Measurements from ENCODE around the gene ADH7.
"Not testable (repeated sequence)": the region's sequence is repeated elsewhere in the genome, so short reads cannot be mapped to it uniquely, and the experiment has no call there.

ADH7 gene

GRCh38 chr4:99447513-99447912 is 12.4 kb upstream of the ADH7 start:
- H3K9me3 Mint-ChIP-seq: peaks cover 17 to 20% of the 10 kb centered on the region in 2 donors
- peaks cover 7 to 15% of the 10 kb centered on the region in 2 donors for H3K4me1 Mint-ChIP-seq
- H3K4me3 Mint-ChIP-seq: no peak overlapping the region
- H3K27me3 Mint-ChIP-seq: peaks cover 15 to 21% of the 10 kb centered on the region in 2 donors
- H3K36me3 Mint-ChIP-seq: peaks cover 0 to 5% of the 10 kb centered on the region in 2 donors
- ATAC-seq (replicated peaks): peak in 1 of 2 donors; percentile 25
- no peak overlapping the region for H3K27ac Mint-ChIP-seq
- no peak for DNase-seq

GRCh38 chr4:99447079-99447478 is 11.9 kb upstream of the ADH7 start:
- H3K27ac Mint-ChIP-seq: no peak overlapping the region
- peak; percentile 86 to 91 for ATAC-seq (replicated peaks)
- H3K27me3 Mint-ChIP-seq: peaks cover 14 to 18% of the 10 kb centered on the region in 2 donors
- H3K36me3 Mint-ChIP-seq: peaks cover 0 to 4% of the 10 kb centered on the region in 2 donors
- H3K9me3 Mint-ChIP-seq: peaks cover 14 to 16% of the 10 kb centered on the region in 2 donors
- DNase-seq: peak; percentile 11
- peaks cover 7 to 15% of the 10 kb centered on the region in 2 donors for H3K4me1 Mint-ChIP-seq
- H3K4me3 Mint-ChIP-seq: no peak overlapping the region

- no peaks in the 10 kb centered on the region for H3K9me3 Mint-ChIP-seq
- H3K27me3 Mint-ChIP-seq: peaks cover 0 to 4% of the 10 kb centered on the region in 2 donors
- no peak for ATAC-seq (replicated peaks)
- no peak overlapping the region for H3K27ac Mint-ChIP-seq
- no peak overlapping the region for H3K4me3 Mint-ChIP-seq
- no peaks in the 10 kb centered on the region for H3K4me1 Mint-ChIP-seq
- DNase-seq: no peak
- H3K36me3 Mint-ChIP-seq: no peaks in the 10 kb centered on the region
Measured at GRCh38 chr4:99438405-99438780, 3.3 kb upstream of the ADH7 start.

GRCh38 chr4:99437723-99438404 is 2.7 kb upstream of the ADH7 start:
- H3K4me3 Mint-ChIP-seq: no peak overlapping the region
- ATAC-seq (replicated peaks) (peak in 1 of 2 donors; percentile 21), DNase-seq (no peak)
- no peaks in the 10 kb centered on the region for H3K4me1 Mint-ChIP-seq
- no peaks in the 10 kb centered on the region for H3K36me3 Mint-ChIP-seq
- no peaks in the 10 kb centered on the region for H3K9me3 Mint-ChIP-seq
- peaks cover 0 to 4% of the 10 kb centered on the region in 2 donors for H3K27me3 Mint-ChIP-seq
- no peak overlapping the region for H3K27ac Mint-ChIP-seq

- Mint-ChIP-seq H3K4me3 (no peak overlapping the region), H3K27ac (no peak overlapping the region)
- no peak for DNase-seq
Measured at GRCh38 chr4:99436976-99437722, 2.0 kb upstream of the ADH7 start.

GRCh38 chr4:99436462-99436861 is 1.3 kb upstream of the ADH7 start:
- Mint-ChIP-seq H3K4me3 (no peak overlapping the region), H3K4me1 (no peaks in the 10 kb centered on the region), H3K27me3 (peaks cover 4 to 8% of the 10 kb centered on the region in 2 donors), H3K27ac (no peak overlapping the region), H3K9me3 (no peaks in the 10 kb centered on the region), H3K36me3 (no peaks in the 10 kb centered on the region)
- no peak for DNase-seq
- no peak for ATAC-seq (replicated peaks)

More at GRCh38 chr4:99436976-99437722, 2.0 kb upstream of the ADH7 start:
- peaks cover 1 to 4% of the 10 kb centered on the region in 2 donors for H3K27me3 Mint-ChIP-seq
- H3K9me3 Mint-ChIP-seq: no peaks in the 10 kb centered on the region
- no peaks in the 10 kb centered on the region for H3K4me1 Mint-ChIP-seq
- no peak for ATAC-seq (replicated peaks)
- H3K36me3 Mint-ChIP-seq: no peaks in the 10 kb centered on the region

GRCh38 chr4:99430106-99430505 is 5.0 kb downstream of the ADH7 start:
- Mint-ChIP-seq H3K4me3 (no peak overlapping the region), H3K27me3 (peaks cover 0 to 26% of the 10 kb centered on the region in 2 donors), H3K4me1 (no peaks in the 10 kb centered on the region), H3K27ac (no peak overlapping the region), H3K9me3 (peaks cover 0 to 1% of the 10 kb centered on the region in 2 donors), H3K36me3 (no peaks in the 10 kb centered on the region)
- DNase-seq (no peak), ATAC-seq (replicated peaks) (no peak)

- no peak overlapping the region for H3K4me3 Mint-ChIP-seq
- no peaks in the 10 kb centered on the region for H3K36me3 Mint-ChIP-seq
- H3K27ac Mint-ChIP-seq: no peak overlapping the region
- peaks cover 4 to 6% of the 10 kb centered on the region in 2 donors for H3K27me3 Mint-ChIP-seq
- no peaks in the 10 kb centered on the region for H3K4me1 Mint-ChIP-seq
- ATAC-seq (replicated peaks) (no peak), DNase-seq (no peak)
- H3K9me3 Mint-ChIP-seq: peaks cover 7% of the 10 kb centered on the region in 2 donors
Measured at GRCh38 chr4:99417125-99417524, 18.0 kb downstream of the ADH7 start.

GRCh38 chr4:99415762-99416161 is 19.4 kb downstream of the ADH7 start:
- DNase-seq; H3K4me1 Mint-ChIP-seq; H3K36me3 Mint-ChIP-seq; H3K27ac Mint-ChIP-seq; ATAC-seq (replicated peaks); H3K9me3 Mint-ChIP-seq; H3K4me3 Mint-ChIP-seq; H3K27me3 Mint-ChIP-seq: not testable (repeated sequence)

GRCh38 chr4:99414902-99415301 is 20.2 kb downstream of the ADH7 start:
- not testable (repeated sequence) for H3K36me3 Mint-ChIP-seq; H3K9me3 Mint-ChIP-seq; H3K27ac Mint-ChIP-seq; ATAC-seq (replicated peaks); DNase-seq; H3K27me3 Mint-ChIP-seq; H3K4me1 Mint-ChIP-seq; H3K4me3 Mint-ChIP-seq

- Mint-ChIP-seq H3K27me3 (peaks cover 4 to 6% of the 10 kb centered on the region in 2 donors), H3K9me3 (no peaks in the 10 kb centered on the region), H3K4me3 (no peak overlapping the region), H3K36me3 (no peaks in the 10 kb centered on the region), H3K27ac (no peak overlapping the region), H3K4me1 (no peaks in the 10 kb centered on the region)
- ATAC-seq (replicated peaks): no peak
- DNase-seq: no peak
Measured at GRCh38 chr4:99414401-99414800, 20.7 kb downstream of the ADH7 start.

- DNase-seq (no peak), ATAC-seq (replicated peaks) (no peak)
- Mint-ChIP-seq H3K27ac (no peak overlapping the region), H3K27me3 (no peaks in the 10 kb centered on the region), H3K9me3 (no peaks in the 10 kb centered on the region), H3K4me1 (no peaks in the 10 kb centered on the region), H3K36me3 (no peaks in the 10 kb centered on the region), H3K4me3 (no peak overlapping the region)
Measured at GRCh38 chr4:99413140-99413539, 22.0 kb downstream of the ADH7 start.

- no peak overlapping the region for H3K27ac Mint-ChIP-seq
- peaks cover 0 to 4% of the 10 kb centered on the region in 2 donors for H3K27me3 Mint-ChIP-seq
- no peaks in the 10 kb centered on the region for H3K36me3 Mint-ChIP-seq
- ATAC-seq (replicated peaks) (no peak), DNase-seq (no peak)
- H3K9me3 Mint-ChIP-seq: no peaks in the 10 kb centered on the region
- no peak overlapping the region for H3K4me3 Mint-ChIP-seq
- no peaks in the 10 kb centered on the region for H3K4me1 Mint-ChIP-seq
Measured at GRCh38 chr4:99411041-99411440, 24.1 kb downstream of the ADH7 start.

- Mint-ChIP-seq H3K27ac (no peak overlapping the region), H3K27me3 (peaks cover 0 to 7% of the 10 kb centered on the region in 2 donors), H3K9me3 (no peaks in the 10 kb centered on the region), H3K4me3 (no peak overlapping the region), H3K36me3 (no peaks in the 10 kb centered on the region), H3K4me1 (peaks cover 5 to 7% of the 10 kb centered on the region in 2 donors)
- no peak for DNase-seq
- no peak for ATAC-seq (replicated peaks)
Measured at GRCh38 chr4:99410075-99410474, 25.1 kb downstream of the ADH7 start.

- no peak for DNase-seq
- no peaks in the 10 kb centered on the region for H3K9me3 Mint-ChIP-seq
Measured at GRCh38 chr4:99408346-99408745, 26.8 kb downstream of the ADH7 start.

More at GRCh38 chr4:99408346-99408745, 26.8 kb downstream of the ADH7 start:
- ATAC-seq (replicated peaks): no peak
- Mint-ChIP-seq H3K4me1 (peaks cover 13 to 17% of the 10 kb centered on the region in 2 donors), H3K27me3 (peaks cover 0 to 7% of the 10 kb centered on the region in 2 donors), H3K4me3 (no peak overlapping the region), H3K27ac (no peak overlapping the region), H3K36me3 (no peaks in the 10 kb centered on the region)

Measured in stimulated activated naive B cell treated with anti-CD40 and anti-IgM and Interleukin-4, amounts not matched to agents 10 μg/mL and 1 μg/mL and 100 μg/mL, for 72 hours (primary cell).